Fibroblast of pulmonary artery (primary cell): ENCODE results near the gene ACOT8.
"Not testable (repeated sequence)": the region's sequence is repeated elsewhere in the genome, so short reads cannot be mapped to it uniquely, and the experiment has no call there.

Source experiments
- DNase-seq: peaks from one replicate; pipeline ENCODE4 v3.0.0-alpha.2; 2010; ENCODE audit warnings: low read depth
- H3K4me3 ChIP-seq: replicated peaks from 2 replicates; pipeline ENCODE4 v1.5.1; 2011; ENCODE audit warnings: low read depth, mild to moderate bottlenecking, control low read depth, low read length, moderate library complexity
- CTCF ChIP-seq: IDR thresholded peaks from 2 replicates; pipeline ENCODE4 v1.5.1; 2011; ENCODE audit warnings: mild to moderate bottlenecking, control low read depth, low read length, inconsistent platforms; ENCODE audit errors: missing control alignments

ACOT8 gene

GRCh38 chr20:45810191-45810970 lies 46.8 kb downstream of the ACOT8 start:
- no peak for TF ChIP-seq CTCF
- no peak overlapping the region for H3K4me3 ChIP-seq
- no peak for DNase-seq

GRCh38 chr20:45801851-45802250 lies 55.3 kb downstream of the ACOT8 start:
- no peak for TF ChIP-seq CTCF

GRCh38 chr20:45798935-45799642 lies 58.1 kb downstream of the ACOT8 start:
- DNase-seq = peak; percentile 60
- peak; percentile 82 for TF ChIP-seq CTCF
- H3K4me3 ChIP-seq = no peak overlapping the region

More at GRCh38 chr20:45801851-45802250, 55.3 kb downstream of the ACOT8 start:
- no peak overlapping the region for H3K4me3 ChIP-seq
- DNase-seq = no peak

- H3K4me3 ChIP-seq, DNase-seq: not testable (repeated sequence)
Observed at GRCh38 chr20:45797955-45798354, 59.2 kb downstream of the ACOT8 start.

- DNase-seq, H3K4me3 ChIP-seq: not testable (repeated sequence)
Observed at GRCh38 chr20:45797510-45797909, 59.7 kb downstream of the ACOT8 start.

GRCh38 chr20:45796337-45797065 lies 60.7 kb downstream of the ACOT8 start:
- TF ChIP-seq CTCF = no peak
- DNase-seq = no peak
- no peak overlapping the region for H3K4me3 ChIP-seq

GRCh38 chr20:45792317-45793118 lies 64.7 kb downstream of the ACOT8 start:
- H3K4me3 ChIP-seq = peak overlapping the region; percentile 91
- no peak for DNase-seq
- TF ChIP-seq CTCF = no peak
